Stimulated activated CD8-positive, alpha-beta memory T cell treated with anti-CD3 and anti-CD28 coated beads, Interleukin-12 subunit alpha, Interleukin-12 subunit beta, amount 100 ng/mL, for 1 hour (primary cell): ENCODE results near the gene C7.

Experiments
- DNase-seq: peaks from one replicate; pipeline ENCODE4 v3.0.0-alpha.2; 2020; ENCODE audit warnings: low read depth

C7 gene

GRCh38 chr5:40916226-40916625 is 6.9 kb downstream of the C7 start:
- no peak for DNase-seq

- no peak for DNase-seq
Observed at GRCh38 chr5:40928886-40929448, 19.7 kb downstream of the C7 start.

- no peak for DNase-seq
Observed at GRCh38 chr5:40932766-40933165, 23.5 kb downstream of the C7 start.

GRCh38 chr5:40937075-40937474 is 27.8 kb downstream of the C7 start:
- no peak for DNase-seq

- DNase-seq: no peak
Observed at GRCh38 chr5:40939753-40940152, 30.5 kb downstream of the C7 start.

- no peak for DNase-seq
Observed at GRCh38 chr5:40945111-40945510, 35.8 kb downstream of the C7 start.

- DNase-seq: no peak
Observed at GRCh38 chr5:40955313-40955712, 46.0 kb downstream of the C7 start.

- no peak for DNase-seq
Observed at GRCh38 chr5:40957048-40957447, 47.8 kb downstream of the C7 start.

GRCh38 chr5:40958811-40959210 is 49.5 kb downstream of the C7 start:
- DNase-seq: no peak

- DNase-seq: no peak
Observed at GRCh38 chr5:40960037-40960436, 50.7 kb downstream of the C7 start.

- no peak for DNase-seq
Observed at GRCh38 chr5:40962207-40962955, 53.1 kb downstream of the C7 start.

- no peak for DNase-seq
Observed at GRCh38 chr5:40972434-40972833, 63.1 kb downstream of the C7 start.

GRCh38 chr5:40973364-40974004 is 64.2 kb downstream of the C7 start:
- no peak for DNase-seq

- DNase-seq: no peak
Observed at GRCh38 chr5:40976041-40976440, 66.7 kb downstream of the C7 start.

GRCh38 chr5:40976836-40977235 is 67.5 kb downstream of the C7 start:
- no peak for DNase-seq

- DNase-seq: no peak
Observed at GRCh38 chr5:40981420-40981819, 72.1 kb downstream of the C7 start.

GRCh38 chr5:40983781-40984180 is 74.5 kb downstream of the C7 start:
- DNase-seq: no peak

GRCh38 chr5:40984884-40985283 is 75.6 kb downstream of the C7 start:
- DNase-seq: no peak

- DNase-seq: no peak
Observed at GRCh38 chr5:40985501-40985900, 76.2 kb downstream of the C7 start.

GRCh38 chr5:40986666-40987065 is 77.4 kb downstream of the C7 start:
- DNase-seq: no peak

- DNase-seq: no peak
Observed at GRCh38 chr5:40987349-40987748, 78.1 kb downstream of the C7 start.

- DNase-seq: no peak
Observed at GRCh38 chr5:40988746-40989510, 79.6 kb downstream of the C7 start.
